CD4-positive, alpha-beta T cell (primary cell): Measurements from ENCODE around the gene IFI30. TPM values are rescaled to one million over a fixed set of nuclear protein-coding genes. Genes with fewer than 3 reads are reported as not detected.

Experiments
- ATAC-seq: fragments of 200-7000 bp; cut with Tn5 transposase; one replicate; pipeline ENCODE4 v1.10.0; 2022; ENCODE audit warnings: mild to moderate bottlenecking; ENCODE audit not compliant: poor library complexity
- CTCF ChIA-PET: fragments of 350-600 bp; sonication (Branson Sonifier 250); formaldehyde crosslinking; loops from one replicate; lab custom pipeline; 2021; ENCODE audit warnings: antibody characterized with exemption, inconsistent platforms; lab: Charles Lee
- POLR2A ChIA-PET: fragments of 350-600 bp; sonication (Branson Sonifier 250); formaldehyde crosslinking; loops from one replicate; lab custom pipeline; 2021; ENCODE audit warnings: antibody characterized with exemption, inconsistent platforms; lab: Charles Lee
- DNase-seq, 14 experiments: peaks; one replicate each; pipeline ENCODE4 v3.0.0-alpha.2; 2013 to 2020; ENCODE audit warnings: mixed read lengths in 2 of 14
- H3K27ac ChIP-seq, 2 donors: one replicate each; pipeline versions ENCODE4 v1.5.1 to v1.7.0; 2013; ENCODE audit warnings: low read length in 2 of 2, low read depth in 1 of 2, mild to moderate bottlenecking in 1 of 2
- H3K27me3 ChIP-seq, 2 experiments: 1 replicate in 1 of 2; 2 replicates in 1 of 2; pipeline versions ENCODE4 v1.6.1 to v1.7.0; 2013; ENCODE audit warnings: low read length in 2 of 2, control low read depth in 1 of 2, mild to moderate bottlenecking in 1 of 2, moderate library complexity in 1 of 2; ENCODE audit not compliant: insufficient read depth in 2 of 2, control insufficient read depth in 1 of 2
- H3K36me3 ChIP-seq: one replicate; pipeline ENCODE4 v1.6.1; 2013; ENCODE audit warnings: low read length, control low read depth; ENCODE audit not compliant: insufficient read depth
- H3K4me1 ChIP-seq: one replicate; pipeline ENCODE4 v1.6.1; 2013; ENCODE audit warnings: low read length, control low read depth; ENCODE audit not compliant: insufficient read depth
- H3K4me3 ChIP-seq: one replicate; pipeline ENCODE4 v1.5.1; 2013; ENCODE audit warnings: mild to moderate bottlenecking, low read length, moderate library complexity
- H3K9me3 ChIP-seq, 2 experiments: 1 replicate in 1 of 2; 2 replicates in 1 of 2; pipeline versions ENCODE4 v1.6.1 to v1.7.0; 2013; ENCODE audit warnings: low read length in 2 of 2, mild to moderate bottlenecking in 2 of 2, control low read depth in 1 of 2, moderate library complexity in 1 of 2; ENCODE audit not compliant: control insufficient read depth in 1 of 2, insufficient read depth in 1 of 2
- H3K27ac Mint-ChIP-seq: one replicate; pipeline ENCODE4 v1.8.0; 2020; ENCODE audit warnings: mixed read lengths
- H3K27me3 Mint-ChIP-seq: one replicate; pipeline ENCODE4 v1.8.0; 2021; ENCODE audit warnings: mixed read lengths
- H3K36me3 Mint-ChIP-seq: one replicate; pipeline ENCODE4 v1.8.0; 2021; ENCODE audit warnings: low read depth, mixed read lengths
- H3K4me1 Mint-ChIP-seq: one replicate; pipeline ENCODE4 v1.8.0; 2021; ENCODE audit warnings: low read depth, mixed read lengths
- H3K4me3 Mint-ChIP-seq: one replicate; pipeline ENCODE4 v1.8.0; 2020; ENCODE audit warnings: mild to moderate bottlenecking, mixed read lengths
- H3K9me3 Mint-ChIP-seq: one replicate; pipeline ENCODE4 v1.8.0; 2020; ENCODE audit warnings: mixed read lengths
- CTCF ChIP-seq: fragments of 200-600 bp; IDR thresholded peaks from one replicate; pipeline ENCODE4 v1.8.0; 2022; ENCODE audit warnings: antibody characterized with exemption, mild to moderate bottlenecking
- intact Hi-C, 2 experiments: fragments of 100-400 bp; cut with DNase I in 1 of 2; cut with micrococcal nuclease in 1 of 2; formaldehyde crosslinking; loops; one replicate each; pipeline versions ENCODE4 v1.15.1 to v1.9.0; 2023 to 2025; cut with DNase I, micrococcal nuclease
- total RNA-seq, 174 experiments: library from RNA in 2 of 174; stranded (reverse) in 2 of 174; gene quantifications; one replicate each; pipeline ENCODE4 v1.2.3 and lab custom pipeline; 2021 to 2026

IFI30 gene
- total RNA-seq, 2 experiments from 2014 or later: 10.6 to 10.7 TPM

DNA sequence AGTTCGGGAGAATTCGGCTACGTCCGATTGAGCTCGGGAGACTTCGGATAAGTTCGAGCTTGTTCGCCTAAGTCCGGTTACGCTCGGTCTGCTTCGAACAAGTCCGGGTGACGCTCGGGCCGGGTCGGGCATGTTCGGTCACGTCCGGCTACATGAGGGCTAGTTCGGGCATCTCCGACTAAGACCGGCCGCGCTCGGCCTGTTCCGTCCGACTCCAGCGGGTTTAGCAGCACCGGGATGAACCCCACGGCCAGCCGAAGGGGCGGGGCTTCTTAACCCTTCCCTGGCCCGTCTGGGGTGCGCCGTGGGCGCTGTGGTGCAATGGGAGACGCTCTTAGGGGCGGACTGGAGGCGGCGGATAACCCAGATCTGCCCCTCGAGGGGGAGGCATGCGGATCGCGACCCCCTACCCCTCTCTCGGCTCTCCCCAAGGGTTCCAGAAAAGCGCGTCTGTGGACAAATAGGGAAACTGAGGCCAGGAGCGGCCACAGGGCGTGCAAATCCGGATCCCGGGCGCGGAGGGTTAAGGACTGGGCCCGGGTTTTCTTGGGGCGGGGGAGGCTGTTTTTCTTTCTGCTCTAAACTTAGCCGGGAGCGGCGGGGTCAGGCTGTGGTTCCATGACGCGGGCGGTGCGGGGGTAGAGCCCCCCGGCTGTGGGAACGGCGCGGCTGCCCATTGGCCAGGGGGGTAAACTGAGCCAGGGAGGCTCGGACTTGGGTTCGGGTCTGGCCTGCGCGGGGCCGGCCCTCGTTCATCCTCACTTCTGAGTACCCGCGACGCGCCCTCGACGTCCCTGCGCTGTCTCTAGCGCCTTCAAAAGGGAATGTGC, 51.1 kb downstream of the IFI30 start:
- Histone ChIP-seq H3K27me3 (peaks cover 56 to 63% of the 10 kb centered on the region in 2 experiments), H3K27ac (no peak overlapping the region), H3K36me3 (no peaks in the 10 kb centered on the region), H3K4me3 (peak overlapping the region; percentile 40), H3K9me3 (peaks cover 0 to 34% of the 10 kb centered on the region in 2 experiments), H3K4me1 (peaks cover 29% of the 10 kb centered on the region)
- intact Hi-C loops: no loop called here
- Mint-ChIP-seq H3K9me3 (no peaks in the 10 kb centered on the region), H3K27me3 (peaks cover 73% of the 10 kb centered on the region), H3K4me1 (peaks cover 22% of the 10 kb centered on the region), H3K27ac (no peak overlapping the region), H3K36me3 (no peaks in the 10 kb centered on the region), H3K4me3 (peak overlapping the region; percentile 81)
- DNase-seq: peak; percentile 69 to 92 (median 80)
- ChIA-PET POLR2A (interaction anchor here (0.6 to 1.4 kb wide), 8 partner anchors 21 to 98 kb away, joined by 3 to 6 read pairs (median 4); partner anchors contain the start of genes JUND, LSM4, MPV17L2 and PIK3R2), CTCF (interaction anchor here (0.5 to 1.9 kb wide), 2 partner anchors 55 to 944 kb away, joined by 4 to 5 read pairs; no protein-coding TSS in a partner anchor)
- ATAC-seq: peak; percentile 96
- no peak for TF ChIP-seq CTCF

- DNase-seq (no peak), ATAC-seq (no peak)
- peaks cover 75% of the 10 kb centered on the region for H3K27me3 Mint-ChIP-seq
- no peak overlapping the region for H3K4me3 ChIP-seq
- H3K36me3 ChIP-seq: no peaks in the 10 kb centered on the region
- H3K4me3 Mint-ChIP-seq: no peak overlapping the region
- peaks cover 60 to 68% of the 10 kb centered on the region in 2 experiments for H3K27me3 ChIP-seq
- H3K4me1 Mint-ChIP-seq: peaks cover 22% of the 10 kb centered on the region
- intact Hi-C loops: no loop called here
- no peaks in the 10 kb centered on the region for H3K36me3 Mint-ChIP-seq
- H3K27ac ChIP-seq: no peak overlapping the region
- ChIA-PET CTCF (interaction anchor here (0.5 kb wide), 1 partner anchor 944 kb away, joined by 4 read pairs; no protein-coding TSS in a partner anchor), POLR2A (no interaction called here)
- TF ChIP-seq CTCF: no peak
- H3K9me3 ChIP-seq: peaks cover 0 to 34% of the 10 kb centered on the region in 2 experiments
- H3K9me3 Mint-ChIP-seq: no peaks in the 10 kb centered on the region
- no peak overlapping the region for H3K27ac Mint-ChIP-seq
- H3K4me1 ChIP-seq: peaks cover 29% of the 10 kb centered on the region
Observed at GRCh38 chr19:18225355-18225701, 51.7 kb downstream of the IFI30 start.

DNA sequence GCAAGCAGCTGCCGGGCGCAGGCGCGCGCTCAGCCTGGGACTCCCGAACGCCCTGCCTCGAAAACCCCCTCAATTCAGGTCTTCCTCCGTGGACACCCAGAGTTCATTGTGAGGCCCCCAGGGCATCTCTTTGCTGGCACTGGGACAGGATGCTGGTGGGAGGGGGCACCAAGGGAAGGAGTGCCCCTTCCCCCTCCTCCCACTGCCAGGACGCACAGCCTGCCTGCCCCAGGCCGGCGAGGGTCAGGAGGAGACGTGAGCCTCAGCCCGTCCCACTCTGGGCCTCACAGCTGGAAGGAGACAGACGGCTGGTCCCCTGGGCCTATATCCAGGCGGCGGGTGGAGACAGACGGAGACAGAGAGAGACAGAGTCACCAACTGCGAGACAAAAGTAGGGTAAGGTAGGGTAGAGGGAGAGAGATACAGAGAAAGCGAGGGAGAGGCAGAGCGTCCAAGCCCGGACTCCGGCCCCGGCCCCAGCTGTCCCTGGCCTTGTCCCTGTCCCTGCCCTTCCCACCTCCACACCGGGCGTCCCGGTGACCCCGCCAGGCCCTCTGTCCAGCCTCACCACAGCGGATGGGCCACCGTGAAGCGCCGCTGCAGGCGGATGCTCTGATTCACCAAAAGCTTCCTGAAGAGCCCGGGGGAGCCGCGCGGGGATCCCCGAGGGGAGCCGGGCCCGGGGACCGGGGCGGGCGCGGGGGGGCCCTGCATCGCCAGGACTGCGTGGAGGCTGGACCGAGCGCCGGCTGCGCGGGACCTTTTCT, 52.3 kb downstream of the IFI30 start, which contains the start of gene PDE4C:
Gene PDE4C, minus strand, starts transcription at position 737 of the 767 bp plus-strand sequence. Its CDS starts 23 bp downstream, at position 714.
- H3K4me3 Mint-ChIP-seq: no peak within 1 kb of the TSS
- no peak for TF ChIP-seq CTCF
- DNase-seq: peak in 1 of 14 experiments; percentile 31
- peaks cover 61 to 71% of the 10 kb centered on the region in 2 experiments for H3K27me3 ChIP-seq
- H3K4me3 ChIP-seq: no peak within 1 kb of the TSS
- no peaks in the 10 kb centered on the region for H3K36me3 Mint-ChIP-seq
- ChIA-PET CTCF (interaction anchor here (0.5 kb wide), 1 partner anchor 945 kb away, joined by 4 read pairs; no protein-coding TSS in a partner anchor), POLR2A (no interaction called here)
- H3K36me3 ChIP-seq: no peaks in the 10 kb centered on the region
- no peaks in the 10 kb centered on the region for H3K9me3 Mint-ChIP-seq
- peaks cover 0 to 36% of the 10 kb centered on the region in 2 experiments for H3K9me3 ChIP-seq
- ATAC-seq: no peak
- H3K27me3 Mint-ChIP-seq: peaks cover 76% of the 10 kb centered on the region
- peaks cover 22% of the 10 kb centered on the region for H3K4me1 Mint-ChIP-seq
- no peak within 1 kb of the TSS for H3K27ac ChIP-seq
- peaks cover 29% of the 10 kb centered on the region for H3K4me1 ChIP-seq
- intact Hi-C loops: no loop called here
- no peak within 1 kb of the TSS for H3K27ac Mint-ChIP-seq
